ENCODE results near the gene COX10. TPM values are rescaled to one million over a fixed set of nuclear protein-coding genes. Genes with fewer than 3 reads are reported as not detected.

The COX10 gene
- total RNA-seq, 2 donors from 2014 or later, result 31.6 to 67.6 TPM

GRCh38 chr17:14116263-14117024 lies 47.1 kb downstream of the COX10 start:
- H3K36me3 ChIP-seq, result no peaks in the 10 kb centered on the region
- H3K27ac ChIP-seq, result no peak overlapping the region
- no peak overlapping the region for H3K4me3 ChIP-seq
- no peaks in the 10 kb centered on the region for H3K9me3 ChIP-seq
- DNase-seq (ENCODE audit: low spot score), result no peak
- H3K27me3 ChIP-seq, result no peaks in the 10 kb centered on the region
- TF ChIP-seq, protein P1, sequence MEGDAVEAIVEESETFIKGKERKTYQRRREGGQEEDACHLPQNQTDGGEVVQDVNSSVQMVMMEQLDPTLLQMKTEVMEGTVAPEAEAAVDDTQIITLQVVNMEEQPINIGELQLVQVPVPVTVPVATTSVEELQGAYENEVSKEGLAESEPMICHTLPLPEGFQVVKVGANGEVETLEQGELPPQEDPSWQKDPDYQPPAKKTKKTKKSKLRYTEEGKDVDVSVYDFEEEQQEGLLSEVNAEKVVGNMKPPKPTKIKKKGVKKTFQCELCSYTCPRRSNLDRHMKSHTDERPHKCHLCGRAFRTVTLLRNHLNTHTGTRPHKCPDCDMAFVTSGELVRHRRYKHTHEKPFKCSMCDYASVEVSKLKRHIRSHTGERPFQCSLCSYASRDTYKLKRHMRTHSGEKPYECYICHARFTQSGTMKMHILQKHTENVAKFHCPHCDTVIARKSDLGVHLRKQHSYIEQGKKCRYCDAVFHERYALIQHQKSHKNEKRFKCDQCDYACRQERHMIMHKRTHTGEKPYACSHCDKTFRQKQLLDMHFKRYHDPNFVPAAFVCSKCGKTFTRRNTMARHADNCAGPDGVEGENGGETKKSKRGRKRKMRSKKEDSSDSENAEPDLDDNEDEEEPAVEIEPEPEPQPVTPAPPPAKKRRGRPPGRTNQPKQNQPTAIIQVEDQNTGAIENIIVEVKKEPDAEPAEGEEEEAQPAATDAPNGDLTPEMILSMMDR (IDR thresholded peaks at IDR 0.05), result no peak
- H3K4me1 ChIP-seq, result no peaks in the 10 kb centered on the region

DNA sequence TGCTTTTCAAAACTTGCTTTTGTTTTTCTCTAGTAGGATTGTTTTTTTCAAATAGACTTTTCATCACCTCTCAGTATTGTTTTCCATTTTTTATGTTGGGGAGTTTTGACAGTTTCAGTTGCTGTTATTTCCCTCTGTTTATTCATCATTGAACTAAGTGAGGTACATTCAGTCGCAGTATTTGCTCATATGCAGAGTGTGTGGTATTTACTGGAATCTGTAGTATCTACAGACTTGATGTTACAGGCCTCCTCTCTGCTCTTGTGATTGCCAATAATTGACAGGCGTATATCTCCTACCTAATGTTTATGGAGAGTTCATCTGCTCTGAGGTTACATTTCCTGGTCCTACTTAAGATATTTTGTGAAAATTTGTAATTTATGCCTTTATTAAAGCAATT lies 49.6 kb downstream of the COX10 start:
- Histone ChIP-seq H3K4me1 (peaks cover 0 to 4% of the 10 kb centered on the region in 2 donors), H3K9me3 (no peaks in the 10 kb centered on the region), H3K36me3 (no peaks in the 10 kb centered on the region), H3K27ac (no peak overlapping the region), H3K4me3 (no peak overlapping the region), H3K27me3 (no peaks in the 10 kb centered on the region)
- TF ChIP-seq, protein P1 (IDR thresholded peaks at IDR 0.05), result no peak
- no peak for DNase-seq (ENCODE audit: low spot score)

DNA sequence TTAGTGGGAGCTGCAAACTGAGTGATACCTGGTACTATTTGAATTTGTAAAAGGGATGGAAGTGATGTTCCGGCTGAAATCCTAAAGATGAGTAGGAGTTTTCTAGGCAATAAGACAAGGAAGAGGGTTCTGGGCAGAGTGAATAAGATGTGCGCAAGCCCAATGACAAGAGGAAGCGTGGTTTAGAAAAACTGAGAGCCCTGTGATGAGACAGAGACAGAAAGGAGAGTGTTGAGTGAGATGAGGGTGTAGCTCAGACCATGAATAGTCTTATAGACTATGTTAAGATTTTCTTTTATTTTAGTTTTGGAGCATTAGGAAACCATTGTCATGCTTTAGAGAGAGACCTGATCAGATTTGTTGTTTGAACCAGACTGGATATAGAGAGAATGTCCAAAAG lies 50.2 kb downstream of the COX10 start:
- TF ChIP-seq, protein P1 (IDR thresholded peaks at IDR 0.05), result no peak
- no peak for DNase-seq (ENCODE audit: low spot score)
- no peak overlapping the region for H3K4me3 ChIP-seq
- peaks cover 0 to 8% of the 10 kb centered on the region in 2 donors for H3K4me1 ChIP-seq
- no peak overlapping the region for H3K27ac ChIP-seq
- H3K27me3 ChIP-seq, result no peaks in the 10 kb centered on the region
- H3K9me3 ChIP-seq, result no peaks in the 10 kb centered on the region
- no peaks in the 10 kb centered on the region for H3K36me3 ChIP-seq

- Histone ChIP-seq H3K36me3 (no peaks in the 10 kb centered on the region), H3K9me3 (no peaks in the 10 kb centered on the region), H3K4me1 (peaks cover 0 to 13% of the 10 kb centered on the region in 2 donors), H3K27me3 (no peaks in the 10 kb centered on the region), H3K4me3 (no peak overlapping the region), H3K27ac (no peak overlapping the region)
- TF ChIP-seq, protein P1 (IDR thresholded peaks at IDR 0.05), result no peak
- DNase-seq (ENCODE audit: low spot score), result no peak
Measured at GRCh38 chr17:14121952-14122351, 52.6 kb downstream of the COX10 start.

DNA sequence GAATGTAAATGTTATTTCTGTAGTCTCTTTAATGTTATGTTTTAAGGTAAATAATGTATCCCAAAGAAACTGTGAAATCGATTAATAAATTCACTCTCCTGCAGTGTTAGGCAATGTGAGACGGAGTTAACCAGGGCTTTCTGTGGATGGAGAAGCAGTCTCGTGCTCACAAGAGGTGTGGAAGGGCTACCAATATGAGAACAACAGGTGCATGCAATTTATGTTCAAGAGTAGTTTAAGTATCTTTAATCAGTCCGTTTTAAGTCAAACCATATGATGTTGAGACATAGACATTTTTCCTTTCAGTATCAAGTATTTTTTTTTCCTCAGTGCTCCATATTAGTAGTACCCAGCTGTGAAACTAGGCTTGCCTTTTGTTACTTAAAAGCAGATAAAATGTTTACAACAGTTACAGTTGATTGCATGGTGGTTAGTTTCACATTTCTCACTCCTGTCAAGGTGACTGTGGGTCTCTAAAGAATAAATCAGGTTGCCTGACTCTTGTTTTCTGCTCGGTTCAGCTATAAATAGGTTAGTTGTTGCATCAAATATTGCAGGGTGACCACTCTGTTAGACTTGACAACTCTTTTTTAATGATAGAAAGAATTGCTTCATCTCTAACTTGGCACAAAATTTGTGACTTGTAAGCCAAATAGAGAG lies 54.4 kb downstream of the COX10 start:
- H3K9me3 ChIP-seq, result no peaks in the 10 kb centered on the region
- DNase-seq (ENCODE audit: low spot score), result no peak
- no peak overlapping the region for H3K27ac ChIP-seq
- peaks cover 0 to 13% of the 10 kb centered on the region in 2 donors for H3K4me1 ChIP-seq
- no peaks in the 10 kb centered on the region for H3K36me3 ChIP-seq
- no peak overlapping the region for H3K4me3 ChIP-seq
- no peaks in the 10 kb centered on the region for H3K27me3 ChIP-seq
- TF ChIP-seq, protein P1 (IDR thresholded peaks at IDR 0.05), result no peak

All from right atrium auricular region (tissue), 2 donors.